Liver (tissue), 9 donors: ENCODE measurements around the gene PCSK4. TPM values are rescaled to one million over a fixed set of nuclear protein-coding genes. Genes with fewer than 3 reads are reported as not detected.

ENCODE experiments used
- DNase-seq: peaks from one replicate; pipeline ENCODE4 v3.0.0-alpha.2; 2017; ENCODE audit warnings: low spot score
- H3K27ac ChIP-seq, 2 donors: one replicate each; pipeline ENCODE4 v1.7.0; 2013; ENCODE audit warnings: inconsistent platforms in 2 of 2, low read length in 2 of 2, control low read depth in 1 of 2, low read depth in 1 of 2, mild to moderate bottlenecking in 1 of 2
- H3K27me3 ChIP-seq, 4 donors: one replicate each; pipeline versions ENCODE4 v1.6.1 to v1.7.0; 2013; ENCODE audit warnings: low read length in 3 of 4, inconsistent platforms in 1 of 4, mild to moderate bottlenecking in 1 of 4, moderate library complexity in 1 of 4; ENCODE audit not compliant: control insufficient read depth in 4 of 4, insufficient read depth in 4 of 4
- H3K36me3 ChIP-seq, 4 donors: one replicate each; pipeline versions ENCODE4 v1.6.1 to v1.7.0; 2013; ENCODE audit warnings: low read length in 3 of 4, mild to moderate bottlenecking in 3 of 4, low read depth in 1 of 4, moderate library complexity in 1 of 4; ENCODE audit not compliant: control insufficient read depth in 4 of 4, insufficient read depth in 3 of 4
- H3K4me1 ChIP-seq, 4 donors: one replicate each; pipeline versions ENCODE4 v1.6.1 to v1.7.0; 2013; ENCODE audit warnings: low read length in 3 of 4, mild to moderate bottlenecking in 3 of 4, moderate library complexity in 1 of 4; ENCODE audit not compliant: control insufficient read depth in 4 of 4, insufficient read depth in 4 of 4
- H3K4me3 ChIP-seq, 3 donors: one replicate each; pipeline versions ENCODE4 v1.6.1 to v1.7.0; 2013; ENCODE audit warnings: low read length in 3 of 3, control low read depth in 1 of 3, low read depth in 1 of 3, mild to moderate bottlenecking in 1 of 3
- H3K9ac ChIP-seq, 2 donors: one replicate each; pipeline ENCODE4 v1.7.0; 2013; ENCODE audit warnings: low read length in 2 of 2, mild to moderate bottlenecking in 2 of 2, moderate library complexity in 2 of 2, control low read depth in 1 of 2, low read depth in 1 of 2
- H3K9me3 ChIP-seq, 4 donors: one replicate each; pipeline versions ENCODE4 v1.6.1 to v1.7.0; 2013; ENCODE audit warnings: low read length in 3 of 4; ENCODE audit not compliant: control insufficient read depth in 4 of 4
- EGR1 ChIP-seq, 2 donors: IDR thresholded peaks; 2 replicates each; pipeline ENCODE4 v1.6.1; 2016 to 2018; ENCODE audit warnings: antibody characterized with exemption in 2 of 2, low read depth in 2 of 2
- FOXA1 ChIP-seq: IDR thresholded peaks from 2 replicates; pipeline ENCODE4 v1.6.1; 2016; ENCODE audit warnings: antibody characterized with exemption
- FOXA2 ChIP-seq: IDR thresholded peaks from 2 replicates; pipeline ENCODE4 v1.6.1; 2016; ENCODE audit warnings: antibody characterized with exemption
- GABPA ChIP-seq, 2 donors: IDR thresholded peaks in 1 of 2; conservative IDR thresholded peaks in 1 of 2; 2 replicates each; pipeline ENCODE4 v1.6.1; 2016; ENCODE audit warnings: antibody characterized with exemption in 2 of 2, mild to moderate bottlenecking in 1 of 2, moderate library complexity in 1 of 2
- HNF4G ChIP-seq: IDR thresholded peaks from 2 replicates; pipeline ENCODE4 v1.6.1; 2016; ENCODE audit warnings: antibody characterized with exemption
- JUND ChIP-seq, 2 donors: IDR thresholded peaks; 2 replicates each; pipeline ENCODE4 v1.6.1; 2016; ENCODE audit warnings: antibody characterized with exemption in 2 of 2
- MAX ChIP-seq: IDR thresholded peaks from 2 replicates; pipeline ENCODE4 v1.6.1; 2016; ENCODE audit warnings: antibody characterized with exemption
- NR2F2 ChIP-seq: IDR thresholded peaks from 2 replicates; pipeline ENCODE4 v1.6.1; 2016; ENCODE audit warnings: antibody characterized with exemption
- RAD21 ChIP-seq, 2 donors: IDR thresholded peaks; 2 replicates each; pipeline ENCODE4 v1.6.1; 2016; ENCODE audit warnings: antibody characterized with exemption in 2 of 2, mild to moderate bottlenecking in 2 of 2
- RXRA ChIP-seq, 2 donors: IDR thresholded peaks; 2 replicates each; pipeline ENCODE4 v1.6.1; 2017 to 2018; ENCODE audit warnings: antibody characterized with exemption in 2 of 2, mild to moderate bottlenecking in 1 of 2
- SP1 ChIP-seq: IDR thresholded peaks from 2 replicates; pipeline ENCODE4 v1.6.1; 2018; ENCODE audit warnings: antibody characterized with exemption, mild to moderate bottlenecking
- TAF1 ChIP-seq: conservative IDR thresholded peaks from 2 replicates; pipeline ENCODE4 v1.6.1; 2016; ENCODE audit warnings: antibody characterized with exemption, mild to moderate bottlenecking
- YY1 ChIP-seq: IDR thresholded peaks from 2 replicates; pipeline ENCODE4 v1.6.1; 2016; ENCODE audit warnings: antibody characterized with exemption, mild to moderate bottlenecking
- ZBTB33 ChIP-seq: IDR thresholded peaks from 2 replicates; pipeline ENCODE4 v1.6.1; 2016; ENCODE audit warnings: antibody characterized with exemption
- WGBS: extraction: QIAGEN DNeasy Blood & Tissue Kit; methylation state at CpG from one replicate; pipeline ENCODE4 v1.1.7; 2013; 5-methylcytosine and 5-hydroxymethylcytosine counted together
- polyA plus RNA-seq, 2 donors: library from polyadenylated mRNA; stranded (reverse) in 1 of 2; unstranded in 1 of 2; fragments of 200-250 nt in 1 of 2; fragments of >200 nt in 1 of 2; fragmentation: Nextera tagmentation in 1 of 2; extraction: Ambion mirVana in 1 of 2; gene quantifications; one replicate each; pipeline versions ENCODE4 v1.2.1 to v1.2.3, GENCODE V29; 2013 to 2015
- total RNA-seq, 2 donors: library from RNA; depleted of rRNA; stranded (reverse); fragments of >200 nt; gene quantifications; one replicate each; pipeline ENCODE4 v1.2.3, GENCODE V29; 2014
- TF ChIP-seq, protein P1 (sequence below): IDR thresholded peaks from 2 replicates; pipeline ENCODE4 v1.6.1; 2016; ENCODE audit warnings: antibody characterized with exemption, mild to moderate bottlenecking
- TF ChIP-seq, protein P2 (sequence below): IDR thresholded peaks from 2 replicates; pipeline ENCODE4 v1.6.1; 2016; ENCODE audit warnings: antibody characterized with exemption
- donor health status: healthy.
- donor health status: healthy.
- donor health status: healthy.
- donor health status: healthy.
- donor health status: healthy.

PCSK4 gene
- total and polyA plus RNA-seq, 4 donors: 0.60 to 2.6 (median 1.9) TPM

- Histone ChIP-seq H3K36me3 (no peaks in the 10 kb centered on the region), H3K4me1 (peaks cover under 1 to 9% (median 2%) of the 10 kb centered on the region in 4 donors), H3K27ac (no peak overlapping the region), H3K9me3 (no peaks in the 10 kb centered on the region), H3K9ac (no peak overlapping the region), H3K27me3 (no peaks in the 10 kb centered on the region), H3K4me3 (no peak overlapping the region)
- no peak for DNase-seq
- 95% methylated on average over 77 of the region's 77 CpGs for WGBS
- TF ChIP-seq JUND (IDR thresholded peaks at IDR 0.05) (no peak), NR2F2 (no peak), FOXA2 (no peak), EGR1 (IDR thresholded peaks at IDR 0.05; ENCODE audit: low read depth in 2 of 2) (no peak), ZBTB33 (no peak), MAX (no peak), RXRA (IDR thresholded peaks at IDR 0.05) (no peak), HNF4G (no peak), FOXA1 (no peak), GABPA (IDR thresholded peaks at IDR 0.05 in 1 of 2, conservative IDR thresholded peaks at IDR 0.05 in 1 of 2) (no peak), SP1 (no peak)
- TF ChIP-seq, protein P1, sequence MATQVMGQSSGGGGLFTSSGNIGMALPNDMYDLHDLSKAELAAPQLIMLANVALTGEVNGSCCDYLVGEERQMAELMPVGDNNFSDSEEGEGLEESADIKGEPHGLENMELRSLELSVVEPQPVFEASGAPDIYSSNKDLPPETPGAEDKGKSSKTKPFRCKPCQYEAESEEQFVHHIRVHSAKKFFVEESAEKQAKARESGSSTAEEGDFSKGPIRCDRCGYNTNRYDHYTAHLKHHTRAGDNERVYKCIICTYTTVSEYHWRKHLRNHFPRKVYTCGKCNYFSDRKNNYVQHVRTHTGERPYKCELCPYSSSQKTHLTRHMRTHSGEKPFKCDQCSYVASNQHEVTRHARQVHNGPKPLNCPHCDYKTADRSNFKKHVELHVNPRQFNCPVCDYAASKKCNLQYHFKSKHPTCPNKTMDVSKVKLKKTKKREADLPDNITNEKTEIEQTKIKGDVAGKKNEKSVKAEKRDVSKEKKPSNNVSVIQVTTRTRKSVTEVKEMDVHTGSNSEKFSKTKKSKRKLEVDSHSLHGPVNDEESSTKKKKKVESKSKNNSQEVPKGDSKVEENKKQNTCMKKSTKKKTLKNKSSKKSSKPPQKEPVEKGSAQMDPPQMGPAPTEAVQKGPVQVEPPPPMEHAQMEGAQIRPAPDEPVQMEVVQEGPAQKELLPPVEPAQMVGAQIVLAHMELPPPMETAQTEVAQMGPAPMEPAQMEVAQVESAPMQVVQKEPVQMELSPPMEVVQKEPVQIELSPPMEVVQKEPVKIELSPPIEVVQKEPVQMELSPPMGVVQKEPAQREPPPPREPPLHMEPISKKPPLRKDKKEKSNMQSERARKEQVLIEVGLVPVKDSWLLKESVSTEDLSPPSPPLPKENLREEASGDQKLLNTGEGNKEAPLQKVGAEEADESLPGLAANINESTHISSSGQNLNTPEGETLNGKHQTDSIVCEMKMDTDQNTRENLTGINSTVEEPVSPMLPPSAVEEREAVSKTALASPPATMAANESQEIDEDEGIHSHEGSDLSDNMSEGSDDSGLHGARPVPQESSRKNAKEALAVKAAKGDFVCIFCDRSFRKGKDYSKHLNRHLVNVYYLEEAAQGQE: no peak
Measured at GRCh38 chr19:1483131-1483978, 6.8 kb downstream of the PCSK4 start.

DNA sequence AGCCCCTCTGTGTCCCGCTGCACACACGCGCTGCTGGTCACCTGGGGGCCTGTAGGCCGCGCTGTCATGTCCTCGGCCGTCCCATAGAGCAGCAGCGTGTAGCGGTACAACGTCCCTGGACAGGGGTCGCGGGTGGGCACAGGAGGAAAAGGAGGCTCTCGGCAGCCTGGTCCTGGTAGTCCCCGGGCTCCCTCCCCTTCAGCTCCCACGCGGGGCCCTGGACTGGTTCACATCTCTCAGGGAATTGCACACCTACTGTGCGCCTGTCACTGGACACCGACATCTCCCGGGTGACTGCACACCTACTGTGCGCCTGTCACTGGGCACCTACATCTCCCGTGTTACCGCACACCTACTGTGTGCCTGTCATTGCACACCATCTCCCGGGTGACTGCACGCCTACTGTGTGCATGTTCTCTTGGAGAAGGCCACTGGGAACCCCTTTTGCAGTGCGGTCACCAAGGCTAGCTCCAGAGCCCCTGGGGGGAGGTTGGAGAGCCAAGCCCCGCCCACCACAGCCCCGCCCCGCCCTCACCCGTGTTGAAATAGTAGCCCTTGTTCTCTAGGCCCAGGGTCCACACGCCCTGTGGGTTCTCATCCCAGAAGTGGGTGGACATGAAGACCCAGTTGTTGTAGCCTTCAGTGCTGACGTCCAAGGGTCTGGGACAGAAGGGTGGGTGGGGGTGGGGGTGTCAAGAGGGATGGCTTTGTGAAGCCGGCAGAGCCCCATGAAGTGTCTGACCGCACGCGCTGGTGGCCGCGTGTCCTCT is 7.6 kb downstream of the PCSK4 start:
- H3K9me3 ChIP-seq: no peaks in the 10 kb centered on the region
- DNase-seq: no peak
- peaks cover 2 to 13% (median 6%) of the 10 kb centered on the region in 4 donors for H3K4me1 ChIP-seq
- no peaks in the 10 kb centered on the region for H3K36me3 ChIP-seq
- H3K4me3 ChIP-seq: no peak overlapping the region
- H3K9ac ChIP-seq: no peak overlapping the region
- no peaks in the 10 kb centered on the region for H3K27me3 ChIP-seq
- WGBS: 87% methylated on average over 37 of the region's 37 CpGs
- no peak overlapping the region for H3K27ac ChIP-seq
- TF ChIP-seq, protein P2, sequence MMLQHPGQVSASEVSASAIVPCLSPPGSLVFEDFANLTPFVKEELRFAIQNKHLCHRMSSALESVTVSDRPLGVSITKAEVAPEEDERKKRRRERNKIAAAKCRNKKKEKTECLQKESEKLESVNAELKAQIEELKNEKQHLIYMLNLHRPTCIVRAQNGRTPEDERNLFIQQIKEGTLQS: no peak
- no peak for TF ChIP-seq ZBTB33
- no peak for TF ChIP-seq TAF1
- TF ChIP-seq, protein P1: no peak
- no peak for TF ChIP-seq YY1
- TF ChIP-seq FOXA2: no peak
- no peak for TF ChIP-seq RAD21 (IDR thresholded peaks at IDR 0.05)
- no peak for TF ChIP-seq HNF4G
